AG10803 (cell line): Measurements from ENCODE around the gene BOC.

Experiments
- DNase-seq: peaks from one replicate; pipeline ENCODE4 v3.0.0; 2010; ENCODE audit warnings: low read depth
- H3K4me3 ChIP-seq: 2 replicates; pipeline ENCODE4 v1.5.1; 2011; ENCODE audit warnings: mild to moderate bottlenecking, low read length, control low read depth
- CTCF ChIP-seq: conservative IDR thresholded peaks from 2 replicates; pipeline ENCODE4 v1.5.1; 2011; ENCODE audit warnings: mild to moderate bottlenecking, low read length, control low read depth, inconsistent platforms

Gene BOC

GRCh38 chr3:113218681-113219045 lies 7.3 kb downstream of the BOC start:
- DNase-seq = no peak
- no peak overlapping the region for H3K4me3 ChIP-seq
- TF ChIP-seq CTCF = no peak

GRCh38 chr3:113219605-113220300 lies 8.4 kb downstream of the BOC start:
- TF ChIP-seq CTCF = no peak
- no peak for DNase-seq
- H3K4me3 ChIP-seq = no peak overlapping the region

- DNase-seq = no peak
- TF ChIP-seq CTCF = no peak
- no peak overlapping the region for H3K4me3 ChIP-seq
Observed at GRCh38 chr3:113220721-113221120, 9.4 kb downstream of the BOC start.

- no peak for TF ChIP-seq CTCF
- no peak overlapping the region for H3K4me3 ChIP-seq
- DNase-seq = no peak
Observed at GRCh38 chr3:113221721-113222257, 10.4 kb downstream of the BOC start.

- no peak for DNase-seq
- H3K4me3 ChIP-seq = no peak overlapping the region
- no peak for TF ChIP-seq CTCF
Observed at GRCh38 chr3:113222451-113223086, 11.2 kb downstream of the BOC start.

GRCh38 chr3:113223475-113224281 lies 12.3 kb downstream of the BOC start:
- no peak for TF ChIP-seq CTCF
- no peak overlapping the region for H3K4me3 ChIP-seq
- DNase-seq = no peak
